SK-MEL-5 (cell line): ENCODE results near the gene CDADC1. TPM values are rescaled to one million over a fixed set of nuclear protein-coding genes. Genes with fewer than 3 reads are reported as not detected.
"Not testable (repeated sequence)": the region's sequence is repeated elsewhere in the genome, so short reads cannot be mapped to it uniquely, and the experiment has no call there.

Experiments
- DNase-seq: peaks from one replicate; pipeline ENCODE4 v3.0.0-alpha.2; 2016; ENCODE audit warnings: low read depth, low spot score
- in situ Hi-C: cut with HindIII; loops from 2 replicates; pipeline ENCODE4 v1.10.0; 2016; ENCODE audit warnings: low sequenced_read_pairs, high pct_unique_total_duplicates, low pct_unique_long_range_greater_than_20kb
- total RNA-seq: library from RNA; depleted of rRNA; stranded (reverse); fragments of >200 nt; shearing (Covaris generic); gene quantifications from 2 replicates; pipeline ENCODE4 v1.2.3, GENCODE V29; 2014; rRNA removed

Gene CDADC1
- total RNA-seq, 1 experiment from 2014 or later: 4.9 TPM

DNA sequence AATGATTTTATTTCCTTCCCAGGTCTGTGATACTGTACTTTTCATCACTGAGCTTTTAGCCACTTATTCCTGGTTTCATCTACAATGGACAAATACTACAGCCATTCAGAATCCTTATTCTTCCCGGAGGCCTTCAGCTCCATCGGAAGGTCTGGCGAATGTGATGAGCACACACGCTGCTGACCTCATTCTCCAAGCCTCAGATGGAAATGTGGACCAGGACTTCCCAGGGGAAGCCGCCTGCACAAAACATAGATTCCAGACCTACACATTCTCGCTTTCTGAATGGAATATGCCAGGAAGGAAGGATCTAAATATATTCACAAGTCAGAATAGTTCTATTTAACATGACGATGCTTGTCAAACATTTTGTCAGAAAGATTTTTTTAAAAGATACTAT is 75.6 kb downstream of the CDADC1 start:
- in situ Hi-C loops: no loop called here
- no peak for DNase-seq

GRCh38 chr13:49326222-49326917 is 78.6 kb downstream of the CDADC1 start:
- no peak for DNase-seq
- in situ Hi-C loops: no loop called here

GRCh38 chr13:49327145-49327544 is 79.4 kb downstream of the CDADC1 start:
- in situ Hi-C loops, DNase-seq: not testable (repeated sequence)

DNA sequence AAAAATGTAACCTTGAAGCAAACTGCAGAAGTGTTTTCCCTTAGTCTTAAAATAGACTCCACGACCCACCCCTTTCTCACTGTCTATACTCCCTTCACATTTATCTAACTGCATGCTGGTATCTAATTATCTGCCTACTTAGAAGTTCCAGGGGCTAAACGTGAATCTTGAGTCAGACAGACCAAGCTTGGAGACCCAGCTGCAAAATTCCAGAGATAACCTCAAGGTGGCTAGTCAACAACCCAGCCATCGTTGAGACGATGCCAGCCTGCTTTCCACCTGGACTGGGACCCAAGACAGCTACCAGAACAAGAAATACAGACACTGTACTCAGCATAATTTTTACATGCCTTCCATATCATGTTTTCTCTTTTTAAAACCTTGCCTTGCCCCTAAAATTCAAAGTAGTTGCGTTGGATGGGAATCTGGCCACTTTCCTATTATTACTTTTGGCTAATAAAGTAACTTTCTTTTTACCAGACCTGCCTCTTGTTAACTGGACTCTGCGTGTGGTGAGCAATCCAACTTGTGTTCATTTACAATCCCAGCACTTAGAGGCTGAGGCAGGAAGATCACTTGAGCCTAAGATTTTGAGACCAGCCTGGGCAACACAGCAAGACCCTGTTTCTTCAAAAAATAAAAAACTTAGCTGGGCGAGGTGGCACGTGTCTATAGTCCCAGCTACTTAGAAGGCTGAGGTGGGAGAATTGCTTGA is 82.3 kb downstream of the CDADC1 start:
- in situ Hi-C loops: no loop called here
- no peak for DNase-seq

GRCh38 chr13:49330546-49330864 is 82.8 kb downstream of the CDADC1 start:
- in situ Hi-C loops: no loop called here
- no peak for DNase-seq

DNA sequence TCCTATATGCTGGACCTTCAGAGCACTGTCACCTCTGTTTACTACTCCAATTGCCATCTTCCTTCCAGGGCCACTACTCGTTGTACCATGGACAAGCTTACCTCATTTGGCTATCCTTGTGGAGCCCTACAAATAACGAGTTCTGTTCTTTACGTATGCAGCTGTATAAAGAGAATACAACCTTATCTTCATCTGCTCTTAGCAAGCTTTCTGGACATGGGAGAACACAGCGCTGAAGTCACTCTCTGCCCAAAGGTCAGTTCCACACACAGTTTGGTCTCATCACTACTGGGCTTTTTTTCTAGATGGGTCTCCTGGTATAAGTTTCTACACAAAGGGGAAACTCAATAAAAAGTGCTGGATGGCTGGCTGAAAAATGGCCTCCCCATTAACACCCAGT is 88.9 kb downstream of the CDADC1 start:
- in situ Hi-C loops: no loop called here
- no peak for DNase-seq

GRCh38 chr13:49340161-49340560 is 92.4 kb downstream of the CDADC1 start:
- in situ Hi-C loops: no loop called here
- no peak for DNase-seq

DNA sequence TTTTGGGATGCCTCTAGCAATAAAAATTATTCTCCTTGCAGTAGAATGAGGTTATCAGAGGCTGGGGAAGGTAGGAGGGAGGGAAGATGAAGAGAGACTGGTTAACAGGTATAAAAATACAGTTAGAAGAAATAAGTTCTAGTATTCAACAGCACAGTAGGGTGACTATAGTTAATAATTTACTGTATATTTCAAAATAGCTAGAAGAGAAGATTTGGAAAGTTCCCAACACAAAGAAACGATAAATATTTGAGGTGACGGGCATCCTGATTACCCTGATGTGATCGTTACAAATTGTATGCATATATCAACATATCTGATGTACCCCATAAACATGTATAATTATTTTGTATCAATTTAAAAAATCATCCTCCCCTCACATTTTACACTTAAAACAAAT is 93.8 kb downstream of the CDADC1 start:
- DNase-seq: no peak
- in situ Hi-C loops: no loop called here

DNA sequence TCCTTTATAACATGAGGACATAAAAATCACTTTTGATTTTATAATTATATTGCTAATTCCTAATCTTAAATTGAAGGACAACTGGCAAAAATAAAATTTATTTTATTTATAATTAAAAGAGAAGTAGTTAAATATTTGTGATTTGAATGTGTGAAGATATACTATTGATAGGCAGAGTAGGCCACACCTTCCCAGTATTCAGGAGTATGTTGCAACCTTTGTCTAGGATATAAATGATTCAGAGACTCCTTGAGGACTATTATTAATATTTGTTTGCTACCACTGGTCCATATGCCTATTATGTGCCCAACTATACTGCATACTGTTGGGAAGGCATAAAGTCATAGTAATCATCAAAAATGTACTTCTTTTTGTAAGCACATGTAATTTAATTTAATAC is 94.2 kb downstream of the CDADC1 start:
- in situ Hi-C loops: no loop called here
- no peak for DNase-seq

- in situ Hi-C loops: no loop called here
- no peak for DNase-seq
Observed at GRCh38 chr13:49342454-49342853, 94.7 kb downstream of the CDADC1 start.

Other genes starting within 250 kb of the CDADC1 start
- 0.24 TPM in 1 of 2 replicates, not detected in the other for gene MLNR, start 27.6 kb upstream of the CDADC1 start, total RNA-seq
- gene CAB39L, start 196.1 kb downstream of the CDADC1 start, total RNA-seq: 16.4 and 16.9 TPM in 2 replicates
- 40.3 and 44.5 TPM in 2 replicates for gene SETDB2, start 196.3 kb downstream of the CDADC1 start, total RNA-seq
- 8.8 and 9.9 TPM in 2 replicates for gene PHF11, start 248.0 kb downstream of the CDADC1 start, total RNA-seq